DMS79 (cell line): ENCODE data around the gene PARP15.
"Not testable (repeated sequence)": the region's sequence is repeated elsewhere in the genome, so short reads cannot be mapped to it uniquely, and the experiment has no call there.

Experiments
- DNase-seq: peaks from one replicate; lab custom pipeline; 2025; lab: John Stamatoyannopoulos, UW

The PARP15 gene

GRCh38 chr3:122619040-122619439 lies 41.6 kb downstream of the PARP15 start:
- no peak for DNase-seq

GRCh38 chr3:122620399-122620798 lies 42.9 kb downstream of the PARP15 start:
- no peak for DNase-seq

DNA sequence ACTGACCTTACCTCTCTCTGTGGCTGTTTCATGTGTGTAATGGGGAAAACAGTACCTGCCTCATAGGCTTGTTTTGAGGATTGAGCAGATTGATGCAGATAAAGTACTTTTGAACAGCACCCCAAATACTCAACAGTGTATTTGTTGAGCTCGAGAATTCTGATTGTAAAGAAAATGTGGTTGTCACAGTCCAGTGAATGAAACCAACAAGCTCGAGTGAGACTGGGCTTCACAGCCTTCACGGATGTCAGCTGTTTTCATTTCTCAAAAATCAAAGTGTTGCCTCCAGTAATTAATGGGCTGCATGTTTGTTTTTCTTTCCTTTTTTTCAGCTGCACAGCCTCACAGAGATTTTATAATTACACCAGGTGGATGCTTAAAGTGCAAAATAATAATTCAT lies 43.7 kb downstream of the PARP15 start:
- DNase-seq, result no peak

- DNase-seq, result no peak
These were observed 45.8 kb downstream of the PARP15 start for GRCh38 chr3:122623031-122623829.

DNA sequence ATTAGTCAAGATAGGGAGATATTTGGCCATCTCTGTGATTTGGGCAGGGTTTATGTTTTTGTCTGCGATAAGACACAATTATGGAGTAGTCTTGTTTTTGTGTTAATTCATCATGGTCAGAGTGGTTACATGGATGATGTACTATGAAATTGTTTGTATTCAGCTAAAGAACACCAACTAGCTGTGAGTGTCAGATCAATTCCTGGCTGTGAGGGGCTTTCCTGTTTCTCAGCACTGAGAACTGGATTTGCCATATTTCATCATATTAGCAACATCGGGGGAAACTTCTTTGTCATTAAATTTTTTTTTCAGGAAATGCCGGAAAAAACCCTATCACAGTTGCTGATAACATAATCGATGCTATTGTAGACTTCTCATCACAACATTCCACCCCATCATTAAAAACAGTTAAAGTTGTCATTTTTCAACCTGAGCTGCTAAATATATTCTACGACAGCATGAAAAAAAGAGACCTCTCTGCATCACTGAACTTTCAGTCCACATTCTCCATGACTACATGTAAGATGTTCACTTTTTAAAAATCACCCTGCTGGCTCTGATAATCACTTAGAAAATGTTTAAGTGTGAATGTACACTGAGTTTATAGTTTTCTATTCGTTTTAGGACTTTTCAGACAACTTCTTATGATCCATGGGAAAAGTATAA lies 49.2 kb downstream of the PARP15 start:
- DNase-seq, result no peak

GRCh38 chr3:122627301-122627700 lies 49.9 kb downstream of the PARP15 start:
- DNase-seq, result no peak

GRCh38 chr3:122628567-122628966 lies 51.1 kb downstream of the PARP15 start:
- no peak for DNase-seq

GRCh38 chr3:122629763-122630162 lies 52.3 kb downstream of the PARP15 start:
- no peak for DNase-seq

DNA sequence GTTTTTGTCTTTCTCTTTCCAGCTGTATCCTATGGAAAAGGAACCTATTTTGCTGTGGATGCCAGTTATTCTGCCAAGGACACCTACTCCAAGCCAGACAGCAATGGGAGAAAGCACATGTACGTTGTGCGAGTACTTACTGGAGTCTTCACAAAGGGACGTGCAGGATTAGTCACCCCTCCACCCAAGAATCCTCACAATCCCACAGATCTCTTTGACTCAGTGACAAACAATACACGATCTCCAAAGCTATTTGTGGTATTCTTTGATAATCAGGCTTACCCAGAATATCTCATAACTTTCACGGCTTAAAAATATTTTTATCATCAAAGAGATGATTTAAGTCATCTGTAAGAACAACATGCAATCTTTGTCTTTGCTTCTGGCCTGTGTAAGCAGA lies 58.3 kb downstream of the PARP15 start:
- DNase-seq, result no peak

GRCh38 chr3:122636697-122637096 lies 59.2 kb downstream of the PARP15 start:
- DNase-seq, result no peak

- no peak for DNase-seq
These were observed 63.1 kb downstream of the PARP15 start for GRCh38 chr3:122640437-122640999.

GRCh38 chr3:122642935-122643334 lies 65.5 kb downstream of the PARP15 start:
- no peak for DNase-seq

- DNase-seq, result no peak
These were observed 68.9 kb downstream of the PARP15 start for GRCh38 chr3:122646146-122646988.

GRCh38 chr3:122651233-122651907 lies 73.9 kb downstream of the PARP15 start:
- DNase-seq, result not testable (repeated sequence)

DNA sequence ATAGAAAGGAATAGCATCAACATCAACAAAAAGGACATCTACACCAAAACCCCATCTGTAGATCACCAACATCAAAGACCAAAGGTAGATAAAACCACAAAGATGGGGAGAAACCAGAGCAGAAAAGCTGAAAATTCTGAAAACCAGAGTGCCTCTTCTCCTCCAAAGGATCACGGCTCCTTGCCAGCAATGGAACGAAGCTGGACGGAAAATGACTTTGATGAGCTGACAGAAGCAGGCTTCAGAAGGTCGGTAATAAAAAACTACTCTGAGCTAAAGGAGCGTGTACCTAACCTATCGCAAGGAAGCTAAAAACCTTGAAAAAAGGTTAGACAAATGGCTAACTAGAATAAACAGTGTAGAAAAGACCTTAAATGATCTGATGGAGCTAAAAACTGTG lies 74.5 kb downstream of the PARP15 start:
- not testable (repeated sequence) for DNase-seq

DNA sequence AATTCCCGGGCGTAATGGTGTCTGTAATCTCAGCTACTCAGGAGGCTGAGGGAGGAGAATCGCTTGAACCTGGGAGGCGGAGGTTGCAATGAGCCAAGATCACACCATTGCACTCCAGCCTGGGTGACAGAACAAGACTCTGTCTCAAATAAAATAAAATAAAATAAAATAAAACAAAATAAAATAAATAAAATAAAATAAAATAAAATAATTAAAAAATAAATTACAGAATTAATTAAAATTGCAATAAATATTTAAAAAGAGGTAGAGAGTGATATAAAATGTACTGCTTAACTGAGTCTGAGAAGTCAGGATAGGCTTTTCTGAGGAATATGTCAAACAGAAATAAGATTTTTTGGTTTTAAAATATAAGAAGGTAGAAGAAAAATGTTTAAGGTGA lies 80.9 kb downstream of the PARP15 start:
- not testable (repeated sequence) for DNase-seq

- DNase-seq, result no peak
These were observed 83.0 kb downstream of the PARP15 start for GRCh38 chr3:122660297-122660974.

DNA sequence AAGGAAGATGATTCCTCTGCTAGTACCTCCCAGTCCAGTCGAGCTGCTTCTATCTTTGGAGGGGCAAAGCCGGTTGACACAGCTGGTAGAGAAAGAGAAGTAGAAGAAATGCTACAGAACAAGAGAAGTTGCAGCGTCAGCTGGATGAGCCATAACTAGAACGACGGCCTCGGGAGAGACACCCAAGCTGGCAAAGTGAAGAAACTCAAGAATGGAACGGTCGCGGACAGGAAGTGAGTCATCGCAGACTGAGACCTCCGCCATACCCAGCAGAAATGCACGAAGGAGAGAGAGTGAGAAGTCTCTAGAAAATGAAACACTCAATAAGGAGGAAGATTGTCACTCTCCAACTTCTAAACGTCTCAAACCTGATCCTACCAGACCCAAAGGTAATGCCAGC lies 84.2 kb downstream of the PARP15 start:
- no peak for DNase-seq

GRCh38 chr3:122662505-122662904 lies 85.1 kb downstream of the PARP15 start:
- no peak for DNase-seq

GRCh38 chr3:122665226-122665786 lies 87.9 kb downstream of the PARP15 start:
- DNase-seq, result no peak

GRCh38 chr3:122665881-122666280 lies 88.4 kb downstream of the PARP15 start:
- DNase-seq, result no peak
